HepG2 (cell line): ENCODE data around the gene PDE2A. TPM values are rescaled to one million over a fixed set of nuclear protein-coding genes. Genes with fewer than 3 reads are reported as not detected.

Source experiments
- ATAC-seq: fragments of 200-7000 bp; cut with Tn5 transposase; 3 replicates; pipeline ENCODE4 v1.9.1; 2020; ENCODE audit warnings: mild to moderate bottlenecking, moderate library complexity
- BruUV-seq: library from RNA; stranded (reverse); fragments of 400-500 nt; replicated peaks from 2 replicates; lab custom pipeline; 2021; lab: Mats Ljungman, UMichigan
- CTCF ChIA-PET: fragments of 300-600 bp; formaldehyde crosslinking; extraction: SDS; loops from one replicate; lab custom pipeline; 2021; ENCODE audit warnings: low total read pairs, inconsistent platforms, low intra/inter-chr PET ratio; lab: Yijun Ruan, JAX
- POLR2A ChIA-PET: fragments of 350-600 bp; sonication (Branson Sonifier 250); formaldehyde crosslinking; loops from one replicate; lab custom pipeline; 2020; ENCODE audit warnings: antibody characterized with exemption, inconsistent platforms; lab: Yijun Ruan, JAX
- DNase-seq: peaks from one replicate; pipeline ENCODE4 v3.0.0-alpha.2; 2015; ENCODE audit warnings: low spot score
- FAIRE-seq: peaks from 3 replicates; lab custom pipeline; 2011; peaks lifted over from hg19 to GRCh38; lab: Jason Lieb, UNC
- H2AFZ ChIP-seq: one replicate; pipeline ENCODE4 v1.6.1; 2011; ENCODE audit warnings: low read length, inconsistent platforms
- H3K27ac ChIP-seq: fragments of 300-600 bp; 3 replicates; pipeline ENCODE4 v1.8.0; 2011; ENCODE audit warnings: mixed run types, mild to moderate bottlenecking, mixed read lengths, low read length, inconsistent platforms; ENCODE audit not compliant: insufficient read depth; ENCODE audit errors: extremely low read length
- H3K27me3 ChIP-seq, 2 experiments: fragments of 200-600 bp in 1 of 2; 2 replicates in 1 of 2; 3 replicates in 1 of 2; pipeline versions ENCODE4 v1.6.0 to v1.8.0; 2011; ENCODE audit warnings: low read length in 2 of 2, mild to moderate bottlenecking in 2 of 2, moderate library complexity in 2 of 2, inconsistent platforms in 1 of 2; ENCODE audit not compliant: insufficient read depth in 2 of 2, control insufficient read depth in 1 of 2
- H3K36me3 ChIP-seq, 2 experiments: fragments of 200-600 bp in 1 of 2; replicated peaks in 1 of 2; 2 replicates in 1 of 2; 3 replicates in 1 of 2; pipeline versions ENCODE4 v1.5.1 to v1.8.0; 2011; ENCODE audit warnings: low read length in 2 of 2, inconsistent platforms in 1 of 2; ENCODE audit not compliant: insufficient read depth in 2 of 2, control insufficient read depth in 1 of 2
- H3K4me1 ChIP-seq: 2 replicates; pipeline ENCODE4 v1.5.1; 2012; ENCODE audit warnings: low read length, inconsistent platforms; ENCODE audit not compliant: insufficient read depth
- H3K4me2 ChIP-seq: 2 replicates; pipeline ENCODE4 v1.6.0; 2011; ENCODE audit warnings: low read depth, low read length, inconsistent platforms
- H3K4me3 ChIP-seq, 3 experiments: fragments of 200-600 bp in 1 of 3; sonication (generic), shearing (Covaris generic) in 1 of 3; replicated peaks in 1 of 3; 2 replicates each; pipeline ENCODE4 v1.5.1; 2011 to 2016; ENCODE audit warnings: low read length in 3 of 3, inconsistent platforms in 2 of 3, low read depth in 2 of 3, mild to moderate bottlenecking in 2 of 3, control low read depth in 1 of 3, mixed read lengths in 1 of 3; ENCODE audit not compliant: insufficient read depth in 1 of 3
- H3K79me2 ChIP-seq: one replicate; pipeline ENCODE4 v1.6.1; 2011; ENCODE audit warnings: low read length, inconsistent platforms; ENCODE audit not compliant: insufficient read depth
- H3K9ac ChIP-seq: 2 replicates; pipeline ENCODE4 v1.6.0; 2011; ENCODE audit warnings: mild to moderate bottlenecking, low read depth, low read length, inconsistent platforms; ENCODE audit not compliant: insufficient read depth
- H3K9me3 ChIP-seq: 2 replicates; pipeline ENCODE4 v1.5.1; 2012; ENCODE audit warnings: mild to moderate bottlenecking, low read length
- H4K20me1 ChIP-seq: 2 replicates; pipeline ENCODE4 v1.6.0; 2011; ENCODE audit warnings: inconsistent platforms, mild to moderate bottlenecking, low read length, moderate library complexity; ENCODE audit not compliant: insufficient read depth
- ARHGAP35 ChIP-seq: sonication (generic); formaldehyde crosslinking; IDR thresholded peaks from 2 replicates; pipeline ENCODE4 v1.9.0; 2022; ENCODE audit warnings: mild to moderate bottlenecking, inconsistent platforms, moderate library complexity, missing genetic modification reagents, borderline replicate concordance
- CHD4 ChIP-seq: fragments of 200-600 bp; sonication (generic); IDR thresholded peaks from 2 replicates; pipeline ENCODE4 v1.7.0; 2017; ENCODE audit warnings: mild to moderate bottlenecking, low read length, borderline replicate concordance
- HDAC2 ChIP-seq: sonication (generic); formaldehyde crosslinking; IDR thresholded peaks from 2 replicates; pipeline ENCODE4 v1.4.0; 2020; ENCODE audit warnings: missing genetic modification reagents
- HNRNPL ChIP-seq: fragments of 200-400 bp; formaldehyde crosslinking; IDR thresholded peaks from 2 replicates; pipeline ENCODE4 v1.6.1; 2017; ENCODE audit warnings: mild to moderate bottlenecking, low read depth, low read length
- KLF9 ChIP-seq: IDR thresholded peaks from 2 replicates; pipeline ENCODE4 v1.6.1; 2016; ENCODE audit warnings: low read depth
- MBD4 ChIP-seq: IDR thresholded peaks from 2 replicates; pipeline ENCODE4 v1.6.1; 2012; ENCODE audit warnings: low read length, inconsistent platforms, borderline replicate concordance
- MEIS1 ChIP-seq: sonication (generic); formaldehyde crosslinking; IDR thresholded peaks from 2 replicates; pipeline ENCODE4 v1.9.0; 2021; ENCODE audit warnings: mild to moderate bottlenecking, missing genetic modification reagents, moderate library complexity, borderline replicate concordance
- NKX3-1 ChIP-seq: sonication (generic); formaldehyde crosslinking; IDR thresholded peaks from 2 replicates; pipeline ENCODE4 v1.5.0; 2020; ENCODE audit warnings: missing genetic modification reagents
- PHF20 ChIP-seq: sonication (generic); formaldehyde crosslinking; IDR thresholded peaks from 2 replicates; pipeline ENCODE4 v1.5.0; 2020; ENCODE audit warnings: mild to moderate bottlenecking, missing genetic modification reagents
- TEAD3 ChIP-seq: optimal IDR thresholded peaks from 2 replicates; pipeline ENCODE3; 2016; ENCODE audit warnings: borderline replicate concordance
- TOE1 ChIP-seq: sonication (generic); formaldehyde crosslinking; IDR thresholded peaks from 2 replicates; pipeline ENCODE4 v1.4.0; 2020; ENCODE audit warnings: mild to moderate bottlenecking, missing genetic modification reagents
- ZBTB33 ChIP-seq: sonication (generic); formaldehyde crosslinking; IDR thresholded peaks from 2 replicates; pipeline ENCODE4 v1.4.0; 2020; ENCODE audit warnings: missing genetic modification reagents
- ZFP41 ChIP-seq: sonication (generic); formaldehyde crosslinking; IDR thresholded peaks from 2 replicates; pipeline ENCODE4 v1.4.0; 2020; ENCODE audit warnings: mild to moderate bottlenecking, missing genetic modification reagents, borderline replicate concordance
- ZFY ChIP-seq: sonication (generic); formaldehyde crosslinking; IDR thresholded peaks from 2 replicates; pipeline ENCODE4 v1.4.0; 2020; ENCODE audit warnings: missing genetic modification reagents
- ZNF296 ChIP-seq: sonication (generic); formaldehyde crosslinking; conservative IDR thresholded peaks from 2 replicates; pipeline ENCODE4 v1.5.0; 2020; ENCODE audit warnings: mild to moderate bottlenecking, missing genetic modification reagents
- WGBS: methylation state at CpG from one replicate; pipeline ENCODE4 v1.1.6; 2017; ENCODE audit warnings: low lambda C conversion rate; 5-methylcytosine and 5-hydroxymethylcytosine counted together
- in situ Hi-C: cut with HindIII; loops from 2 replicates; pipeline ENCODE4 v1.10.0; 2017; ENCODE audit warnings: low pct_unique_long_range_greater_than_20kb; ENCODE audit not compliant: extremely low pct_ligation_motif_present
- intact Hi-C: fragments of 100-400 bp; cut with micrococcal nuclease; formaldehyde crosslinking; loops from one replicate; pipeline ENCODE4 v1.10.0; 2022; ENCODE audit not compliant: unreplicated experiment
- polyA plus RNA-seq, 8 experiments: library from polyadenylated mRNA; depleted of rRNA in 3 of 8; stranded (reverse) in 7 of 8; unstranded in 1 of 8; fragments of >200 nt; fragmentation: Illumina TruSeq in 4 of 8; extraction: Trizol in 4 of 8; gene quantifications; 2 replicates each; pipeline versions ENCODE4 v1.2.1 to v1.2.3, GENCODE V29; 2011 to 2016; ENCODE audit warnings: low read depth in 4 of 8, missing spikeins in 1 of 8, mixed read lengths in 1 of 8; ENCODE audit not compliant: insufficient read depth in 1 of 8
- total RNA-seq, 5 experiments: library from RNA; depleted of rRNA; stranded (reverse); fragments of >200 nt; fragmentation: Illumina TruSeq; extraction: Trizol; gene quantifications; 2 replicates each; pipeline ENCODE4 v1.2.3, GENCODE V29; 2016; ENCODE audit warnings: low read depth in 1 of 5
- TF ChIP-seq, protein P1 (sequence below): sonication (generic); formaldehyde crosslinking; IDR thresholded peaks from 2 replicates; pipeline ENCODE4 v1.5.0; 2020; ENCODE audit warnings: missing genetic modification reagents
- TF ChIP-seq, protein P2 (sequence below): sonication (generic); formaldehyde crosslinking; IDR thresholded peaks from 2 replicates; pipeline ENCODE4 v1.5.1; 2020; ENCODE audit warnings: mild to moderate bottlenecking, missing genetic modification reagents
- TF ChIP-seq, protein P3 (sequence below): sonication (generic); formaldehyde crosslinking; IDR thresholded peaks from 2 replicates; pipeline ENCODE4 v1.9.0; 2021; ENCODE audit warnings: missing genetic modification reagents, borderline replicate concordance

The PDE2A gene
- total and polyA plus RNA-seq, 2 of the 13 experiments (the other 11 are each of a cell fraction or from before 2014, with no cell fraction given) = 3.1 TPM; not detected in 1

DNA sequence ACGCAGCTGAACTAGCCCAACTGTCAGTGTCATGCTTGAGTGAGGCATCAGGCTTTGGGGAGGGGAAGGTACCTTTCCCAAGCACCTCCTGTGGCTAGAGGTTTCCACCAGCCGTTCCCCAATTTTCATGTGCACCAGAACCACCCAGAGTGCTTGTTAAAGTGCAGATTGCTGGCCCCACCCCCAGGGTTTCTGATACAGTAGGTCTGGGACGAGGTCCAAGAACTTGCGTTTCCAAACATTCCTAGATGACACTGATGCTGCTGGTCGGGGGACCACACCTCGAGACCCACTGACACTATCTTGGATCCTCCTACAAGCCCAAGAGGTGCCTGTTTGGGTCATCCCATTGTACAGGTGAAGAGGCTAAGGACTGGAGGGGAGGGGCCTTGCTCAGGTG is 59.8 kb downstream of the PDE2A start (continued):
- TF ChIP-seq ZFP41 (CRISPR knock-in tag) = no peak
- no peak for TF ChIP-seq CHD4
- TF ChIP-seq, protein P1, sequence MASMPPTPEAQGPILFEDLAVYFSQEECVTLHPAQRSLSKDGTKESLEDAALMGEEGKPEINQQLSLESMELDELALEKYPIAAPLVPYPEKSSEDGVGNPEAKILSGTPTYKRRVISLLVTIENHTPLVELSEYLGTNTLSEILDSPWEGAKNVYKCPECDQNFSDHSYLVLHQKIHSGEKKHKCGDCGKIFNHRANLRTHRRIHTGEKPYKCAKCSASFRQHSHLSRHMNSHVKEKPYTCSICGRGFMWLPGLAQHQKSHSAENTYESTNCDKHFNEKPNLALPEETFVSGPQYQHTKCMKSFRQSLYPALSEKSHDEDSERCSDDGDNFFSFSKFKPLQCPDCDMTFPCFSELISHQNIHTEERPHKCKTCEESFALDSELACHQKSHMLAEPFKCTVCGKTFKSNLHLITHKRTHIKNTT (CRISPR knock-in tag) = no peak
- TF ChIP-seq ZNF296 (CRISPR knock-in tag) = no peak
- TF ChIP-seq, all 625 proteins: peak for 0

GRCh38 chr11:72613977-72614376 is 60.2 kb downstream of the PDE2A start:
- Histone ChIP-seq H3K27me3 (peaks cover 16 to 70% of the 10 kb centered on the region in 2 experiments), H3K4me2 (no peak overlapping the region), H3K4me1 (no peaks in the 10 kb centered on the region), H3K79me2 (no peaks in the 10 kb centered on the region), H3K9me3 (no peaks in the 10 kb centered on the region), H3K4me3 (no peak overlapping the region), H3K9ac (no peak overlapping the region), H4K20me1 (no peaks in the 10 kb centered on the region), H3K36me3 (no peaks in the 10 kb centered on the region), H2AFZ (no peak overlapping the region), H3K27ac (no peak overlapping the region)
- BruUV-seq = no TSS peak
- FAIRE-seq (no peak), DNase-seq (no peak), ATAC-seq (no peak)
- ChIA-PET POLR2A (no interaction called here), CTCF (no interaction called here)
- in situ Hi-C loops = no loop called here
- intact Hi-C loops = no loop called here
- WGBS = 0% methylated on average over 4 of the region's 7 CpGs
- TF ChIP-seq ARHGAP35 (CRISPR knock-in tag) (no peak), ZBTB33 (CRISPR knock-in tag) (no peak), MEIS1 (CRISPR knock-in tag) (no peak), ZFY (no peak), MBD4 (no peak), PHF20 (CRISPR knock-in tag) (no peak), TEAD3 (no peak), TOE1 (CRISPR knock-in tag) (no peak), HDAC2 (CRISPR knock-in tag) (no peak), KLF9 (CRISPR knock-in tag) (no peak), NKX3-1 (no peak), HNRNPL (no peak)
- TF ChIP-seq, protein P2, sequence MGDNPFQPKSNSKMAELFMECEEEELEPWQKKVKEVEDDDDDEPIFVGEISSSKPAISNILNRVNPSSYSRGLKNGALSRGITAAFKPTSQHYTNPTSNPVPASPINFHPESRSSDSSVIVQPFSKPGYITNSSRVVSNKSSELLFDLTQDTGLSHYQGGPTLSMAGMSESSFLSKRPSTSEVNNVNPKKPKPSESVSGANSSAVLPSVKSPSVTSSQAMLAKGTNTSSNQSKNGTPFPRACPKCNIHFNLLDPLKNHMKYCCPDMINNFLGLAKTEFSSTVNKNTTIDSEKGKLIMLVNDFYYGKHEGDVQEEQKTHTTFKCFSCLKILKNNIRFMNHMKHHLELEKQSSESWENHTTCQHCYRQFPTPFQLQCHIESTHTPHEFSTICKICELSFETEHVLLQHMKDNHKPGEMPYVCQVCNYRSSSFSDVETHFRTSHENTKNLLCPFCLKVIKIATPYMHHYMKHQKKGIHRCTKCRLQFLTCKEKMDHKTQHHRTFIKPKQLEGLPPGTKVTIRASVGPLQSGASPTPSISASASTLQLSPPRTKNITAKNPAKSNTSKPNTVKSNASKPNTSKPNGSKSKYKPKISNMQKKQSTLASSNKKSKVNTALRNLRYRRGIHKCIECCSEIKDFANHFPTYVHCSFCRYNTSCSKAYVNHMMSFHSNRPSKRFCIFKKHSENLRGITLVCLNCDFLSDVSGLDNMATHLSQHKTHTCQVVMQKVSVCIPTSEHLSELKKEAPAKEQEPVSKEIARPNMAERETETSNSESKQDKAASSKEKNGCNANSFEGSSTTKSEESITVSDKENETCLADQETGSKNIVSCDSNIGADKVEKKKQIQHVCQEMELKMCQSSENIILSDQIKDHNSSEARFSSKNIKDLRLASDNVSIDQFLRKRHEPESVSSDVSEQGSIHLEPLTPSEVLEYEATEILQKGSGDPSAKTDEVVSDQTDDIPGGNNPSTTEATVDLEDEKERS (CRISPR knock-in tag) = no peak
- TF ChIP-seq, protein P3, sequence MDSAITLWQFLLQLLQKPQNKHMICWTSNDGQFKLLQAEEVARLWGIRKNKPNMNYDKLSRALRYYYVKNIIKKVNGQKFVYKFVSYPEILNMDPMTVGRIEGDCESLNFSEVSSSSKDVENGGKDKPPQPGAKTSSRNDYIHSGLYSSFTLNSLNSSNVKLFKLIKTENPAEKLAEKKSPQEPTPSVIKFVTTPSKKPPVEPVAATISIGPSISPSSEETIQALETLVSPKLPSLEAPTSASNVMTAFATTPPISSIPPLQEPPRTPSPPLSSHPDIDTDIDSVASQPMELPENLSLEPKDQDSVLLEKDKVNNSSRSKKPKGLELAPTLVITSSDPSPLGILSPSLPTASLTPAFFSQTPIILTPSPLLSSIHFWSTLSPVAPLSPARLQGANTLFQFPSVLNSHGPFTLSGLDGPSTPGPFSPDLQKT = no peak
